ENCODE data around the gene TMEM235. TPM values are rescaled to one million over a fixed set of nuclear protein-coding genes. Genes with fewer than 3 reads are reported as not detected.

Gene TMEM235
- total RNA-seq, 1 donor from 2014 or later, result not detected

GRCh38 chr17:78264590-78264989, 33.2 kb downstream of the TMEM235 start:
- H3K4me3 ChIP-seq (ENCODE audit: low read depth, low read length), result no peak overlapping the region
- no peak for DNase-seq (ENCODE audit: low read depth)
- no peak for TF ChIP-seq CTCF (conservative IDR thresholded peaks at IDR 0.05; ENCODE audit: low read depth, low read length)

- no peak for DNase-seq (ENCODE audit: low read depth)
- no peak for TF ChIP-seq CTCF (conservative IDR thresholded peaks at IDR 0.05; ENCODE audit: low read depth, low read length)
Observed at GRCh38 chr17:78265121-78265520, 33.7 kb downstream of the TMEM235 start.

GRCh38 chr17:78266231-78266631, 34.8 kb downstream of the TMEM235 start:
- H3K4me3 ChIP-seq (ENCODE audit: low read depth, low read length), result no peak overlapping the region
- TF ChIP-seq CTCF (conservative IDR thresholded peaks at IDR 0.05; ENCODE audit: low read depth, low read length), result no peak
- no peak for DNase-seq (ENCODE audit: low read depth)

More at GRCh38 chr17:78265121-78265520, 33.7 kb downstream of the TMEM235 start:
- no peak overlapping the region for H3K4me3 ChIP-seq (ENCODE audit: low read depth, low read length)

- DNase-seq (ENCODE audit: low read depth), result no peak
- H3K4me3 ChIP-seq (ENCODE audit: low read depth, low read length), result no peak overlapping the region
- TF ChIP-seq CTCF (conservative IDR thresholded peaks at IDR 0.05; ENCODE audit: low read depth, low read length), result no peak
Observed at GRCh38 chr17:78266771-78267170, 35.3 kb downstream of the TMEM235 start.

GRCh38 chr17:78267253-78268073, 36.0 kb downstream of the TMEM235 start:
- DNase-seq (ENCODE audit: low read depth), result no peak
- no peak for TF ChIP-seq CTCF (conservative IDR thresholded peaks at IDR 0.05; ENCODE audit: low read depth, low read length)
- no peak overlapping the region for H3K4me3 ChIP-seq (ENCODE audit: low read depth, low read length)

GRCh38 chr17:78268191-78268874, 36.9 kb downstream of the TMEM235 start:
- H3K4me3 ChIP-seq (ENCODE audit: low read depth, low read length), result no peak overlapping the region
- no peak for TF ChIP-seq CTCF (conservative IDR thresholded peaks at IDR 0.05; ENCODE audit: low read depth, low read length)
- DNase-seq (ENCODE audit: low read depth), result no peak

Measured in epithelial cell of proximal tubule (primary cell).